Measurements from ENCODE around the gene RHCG.
A peak's percentile ranks its signal among the peaks of the same experiment; 100 is the strongest.

RHCG gene

GRCh38 chr15:89501646-89502045 lies 5.3 kb upstream of the RHCG start:
- Histone ChIP-seq H3K9ac (ENCODE audit: low read depth, low read length) (no peak overlapping the region), H3K4me3 (ENCODE audit: low read length) (no peak overlapping the region), H3K27ac (ENCODE audit: low read depth, low read length) (no peak overlapping the region), H3K4me1 (ENCODE audit: insufficient read depth, low read length) (no peaks in the 10 kb centered on the region), H3K36me3 (ENCODE audit: insufficient read depth, low read length) (no peaks in the 10 kb centered on the region), H3K9me3 (ENCODE audit: insufficient read depth, low read depth, low read length) (no peaks in the 10 kb centered on the region), H3K27me3 (ENCODE audit: insufficient read depth, low read length) (peaks cover 20% of the 10 kb centered on the region)
- 89% methylated on average over 5 of the region's 5 CpGs for WGBS

GRCh38 chr15:89500397-89501270 lies 4.3 kb upstream of the RHCG start:
- H3K36me3 ChIP-seq (ENCODE audit: insufficient read depth, low read length): no peaks in the 10 kb centered on the region
- no peak overlapping the region for H3K9ac ChIP-seq (ENCODE audit: low read depth, low read length)
- H3K27ac ChIP-seq (ENCODE audit: low read depth, low read length): no peak overlapping the region
- WGBS: 88% methylated on average over 10 of the region's 10 CpGs
- no peak overlapping the region for H3K4me3 ChIP-seq (ENCODE audit: low read length)
- 0 out of 2 replicates have a peak, but pooled peaks cover 4% of the 10 kb centered on the region for H3K4me1 ChIP-seq (ENCODE audit: insufficient read depth, low read length)
- H3K27me3 ChIP-seq (ENCODE audit: insufficient read depth, low read length): peaks cover 30% of the 10 kb centered on the region
- H3K9me3 ChIP-seq (ENCODE audit: insufficient read depth, low read depth, low read length): no peaks in the 10 kb centered on the region

DNA sequence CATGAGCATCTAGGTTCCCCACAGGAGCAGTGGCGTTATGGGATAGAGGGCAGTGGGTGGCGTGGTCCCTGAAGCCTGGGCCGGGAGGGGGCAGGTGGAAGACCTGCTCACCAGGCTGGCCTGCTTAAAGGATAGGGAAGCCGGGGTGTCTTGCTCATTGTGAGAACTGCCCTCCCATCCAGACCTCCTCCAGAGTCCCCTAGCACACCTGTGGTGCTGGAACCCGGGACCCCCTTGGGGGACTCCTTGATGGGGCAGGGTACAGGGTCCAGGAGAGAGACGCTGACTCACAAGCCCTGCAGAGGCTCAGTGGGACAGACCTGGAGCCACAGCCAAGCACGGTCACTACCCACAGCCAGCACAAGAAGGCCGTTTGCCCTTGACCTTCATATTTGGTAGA lies 2.8 kb upstream of the RHCG start:
- Histone ChIP-seq H3K4me3 (ENCODE audit: low read length) (no peak overlapping the region), H3K27me3 (ENCODE audit: insufficient read depth, low read length) (peaks cover 44% of the 10 kb centered on the region), H3K4me1 (ENCODE audit: insufficient read depth, low read length) (0 out of 2 replicates have a peak, but pooled peaks cover 4% of the 10 kb centered on the region), H3K36me3 (ENCODE audit: insufficient read depth, low read length) (no peaks in the 10 kb centered on the region), H3K9me3 (ENCODE audit: insufficient read depth, low read depth, low read length) (no peaks in the 10 kb centered on the region), H3K9ac (ENCODE audit: low read depth, low read length) (no peak overlapping the region), H3K27ac (ENCODE audit: low read depth, low read length) (no peak overlapping the region)
- 88% methylated on average over 7 of the region's 8 CpGs for WGBS

DNA sequence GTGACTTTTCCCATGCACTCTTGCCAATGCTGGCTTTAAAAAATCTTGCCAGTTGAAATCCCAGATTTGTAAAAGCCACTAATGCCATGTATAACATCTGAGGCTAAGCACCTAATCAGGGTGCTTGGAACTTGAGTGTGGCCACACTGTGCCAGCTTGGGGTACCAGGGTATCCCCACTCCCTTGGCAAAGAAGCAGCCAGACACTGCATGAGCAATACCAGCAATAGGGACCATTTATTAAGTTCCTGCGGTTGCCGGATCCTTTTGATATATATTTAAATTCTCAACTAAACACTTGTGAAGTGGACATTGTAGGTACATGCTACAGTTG lies 2.2 kb upstream of the RHCG start:
- 0 out of 2 replicates have a peak, but pooled peaks cover 4% of the 10 kb centered on the region for H3K4me1 ChIP-seq (ENCODE audit: insufficient read depth, low read length)
- 100% methylated on average over 1 of the region's 2 CpGs for WGBS
- H3K27ac ChIP-seq (ENCODE audit: low read depth, low read length): no peak overlapping the region
- H3K4me3 ChIP-seq (ENCODE audit: low read length): no peak overlapping the region
- H3K9ac ChIP-seq (ENCODE audit: low read depth, low read length): no peak overlapping the region
- H3K9me3 ChIP-seq (ENCODE audit: insufficient read depth, low read depth, low read length): no peaks in the 10 kb centered on the region
- no peaks in the 10 kb centered on the region for H3K36me3 ChIP-seq (ENCODE audit: insufficient read depth, low read length)
- peaks cover 47% of the 10 kb centered on the region for H3K27me3 ChIP-seq (ENCODE audit: insufficient read depth, low read length)

DNA sequence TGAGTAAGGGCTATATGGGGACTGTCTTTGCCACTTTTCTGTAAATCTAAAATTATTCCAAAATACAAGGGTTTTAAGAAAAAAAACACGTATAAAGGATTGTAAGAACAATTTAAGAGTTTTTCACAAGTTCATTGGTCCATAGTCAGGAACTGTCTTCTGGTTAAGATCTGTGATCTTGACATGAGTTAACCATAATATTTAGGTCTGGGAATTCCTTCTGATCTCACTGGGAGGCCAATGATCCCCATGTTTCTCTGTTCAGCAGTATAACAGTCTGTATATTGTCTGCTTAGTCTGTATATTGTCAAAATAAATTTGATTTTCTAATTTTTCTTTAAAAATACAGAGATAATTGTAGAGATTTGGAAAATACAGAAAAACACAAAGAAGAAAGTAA lies 848 bp upstream of the RHCG start:
- H3K9ac ChIP-seq (ENCODE audit: low read depth, low read length): no peak overlapping the region
- H3K4me3 ChIP-seq (ENCODE audit: low read length): no peak overlapping the region
- 93% methylated on average over 1 of the region's 1 CpG for WGBS
- 0 out of 2 replicates have a peak, but pooled peaks cover 4% of the 10 kb centered on the region for H3K4me1 ChIP-seq (ENCODE audit: insufficient read depth, low read length)
- H3K36me3 ChIP-seq (ENCODE audit: insufficient read depth, low read length): no peaks in the 10 kb centered on the region
- no peaks in the 10 kb centered on the region for H3K9me3 ChIP-seq (ENCODE audit: insufficient read depth, low read depth, low read length)
- no peak overlapping the region for H3K27ac ChIP-seq (ENCODE audit: low read depth, low read length)
- peaks cover 47% of the 10 kb centered on the region for H3K27me3 ChIP-seq (ENCODE audit: insufficient read depth, low read length)

- H3K27me3 ChIP-seq (ENCODE audit: insufficient read depth, low read length): peaks cover 47% of the 10 kb centered on the region
- peak overlapping the region; percentile 54 for H3K4me3 ChIP-seq (ENCODE audit: low read length)
- 84% methylated on average over 9 of the region's 10 CpGs for WGBS
- H3K36me3 ChIP-seq (ENCODE audit: insufficient read depth, low read length): no peaks in the 10 kb centered on the region
- H3K9ac ChIP-seq (ENCODE audit: low read depth, low read length): no peak overlapping the region
- no peak overlapping the region for H3K27ac ChIP-seq (ENCODE audit: low read depth, low read length)
- 0 out of 2 replicates have a peak, but pooled peaks cover 4% of the 10 kb centered on the region for H3K4me1 ChIP-seq (ENCODE audit: insufficient read depth, low read length)
- no peaks in the 10 kb centered on the region for H3K9me3 ChIP-seq (ENCODE audit: insufficient read depth, low read depth, low read length)
Observed at GRCh38 chr15:89495638-89496145, 691 bp downstream of the RHCG start.

DNA sequence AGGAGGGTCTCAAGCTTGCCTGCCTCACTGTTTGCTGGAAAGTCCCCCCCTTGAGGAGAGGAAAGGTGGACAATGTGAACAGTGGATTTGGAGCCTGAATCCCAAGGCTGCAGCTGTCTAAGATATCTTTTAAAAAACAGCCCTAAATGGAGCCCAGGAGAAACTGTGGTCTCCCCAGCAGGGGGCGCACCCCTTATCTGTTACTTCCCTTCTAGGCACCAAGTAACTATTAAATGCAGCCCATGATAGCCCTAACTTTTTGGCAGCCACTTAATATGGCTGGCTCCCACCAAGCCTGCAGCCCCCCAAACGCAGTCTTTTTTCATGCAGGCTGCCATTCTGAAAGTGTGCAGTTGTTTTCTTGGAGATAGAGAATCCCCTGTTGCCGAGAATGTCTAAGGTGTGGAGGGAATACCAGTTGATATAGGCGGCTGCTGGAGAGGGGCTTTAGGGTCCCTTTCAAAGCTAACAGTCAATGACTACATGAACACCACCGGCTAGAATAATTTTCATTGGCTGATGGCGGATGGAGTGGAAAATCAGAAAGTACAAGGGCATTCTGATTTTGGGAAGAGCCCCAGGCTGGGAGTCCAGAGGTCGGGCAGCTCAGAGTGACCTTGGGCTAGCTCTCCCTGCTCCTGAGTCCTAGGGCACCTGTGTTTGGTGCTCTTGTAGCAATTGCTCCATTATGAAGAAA lies 1.3 kb downstream of the RHCG start:
- H3K27ac ChIP-seq (ENCODE audit: low read depth, low read length): no peak overlapping the region
- no peaks in the 10 kb centered on the region for H3K36me3 ChIP-seq (ENCODE audit: insufficient read depth, low read length)
- H3K9ac ChIP-seq (ENCODE audit: low read depth, low read length): no peak overlapping the region
- no peak overlapping the region for H3K4me3 ChIP-seq (ENCODE audit: low read length)
- no peaks in the 10 kb centered on the region for H3K9me3 ChIP-seq (ENCODE audit: insufficient read depth, low read depth, low read length)
- 81% methylated on average over 7 of the region's 7 CpGs for WGBS
- H3K27me3 ChIP-seq (ENCODE audit: insufficient read depth, low read length): peaks cover 47% of the 10 kb centered on the region
- H3K4me1 ChIP-seq (ENCODE audit: insufficient read depth, low read length): 0 out of 2 replicates have a peak, but pooled peaks cover 4% of the 10 kb centered on the region

GRCh38 chr15:89494031-89494430 lies 2.4 kb downstream of the RHCG start:
- Histone ChIP-seq H3K9ac (ENCODE audit: low read depth, low read length) (no peak overlapping the region), H3K4me1 (ENCODE audit: insufficient read depth, low read length) (0 out of 2 replicates have a peak, but pooled peaks cover 4% of the 10 kb centered on the region), H3K36me3 (ENCODE audit: insufficient read depth, low read length) (no peaks in the 10 kb centered on the region), H3K9me3 (ENCODE audit: insufficient read depth, low read depth, low read length) (no peaks in the 10 kb centered on the region), H3K27me3 (ENCODE audit: insufficient read depth, low read length) (peaks cover 53% of the 10 kb centered on the region), H3K27ac (ENCODE audit: low read depth, low read length) (no peak overlapping the region), H3K4me3 (ENCODE audit: low read length) (no peak overlapping the region)
- WGBS: 88% methylated on average over 3 of the region's 3 CpGs

DNA sequence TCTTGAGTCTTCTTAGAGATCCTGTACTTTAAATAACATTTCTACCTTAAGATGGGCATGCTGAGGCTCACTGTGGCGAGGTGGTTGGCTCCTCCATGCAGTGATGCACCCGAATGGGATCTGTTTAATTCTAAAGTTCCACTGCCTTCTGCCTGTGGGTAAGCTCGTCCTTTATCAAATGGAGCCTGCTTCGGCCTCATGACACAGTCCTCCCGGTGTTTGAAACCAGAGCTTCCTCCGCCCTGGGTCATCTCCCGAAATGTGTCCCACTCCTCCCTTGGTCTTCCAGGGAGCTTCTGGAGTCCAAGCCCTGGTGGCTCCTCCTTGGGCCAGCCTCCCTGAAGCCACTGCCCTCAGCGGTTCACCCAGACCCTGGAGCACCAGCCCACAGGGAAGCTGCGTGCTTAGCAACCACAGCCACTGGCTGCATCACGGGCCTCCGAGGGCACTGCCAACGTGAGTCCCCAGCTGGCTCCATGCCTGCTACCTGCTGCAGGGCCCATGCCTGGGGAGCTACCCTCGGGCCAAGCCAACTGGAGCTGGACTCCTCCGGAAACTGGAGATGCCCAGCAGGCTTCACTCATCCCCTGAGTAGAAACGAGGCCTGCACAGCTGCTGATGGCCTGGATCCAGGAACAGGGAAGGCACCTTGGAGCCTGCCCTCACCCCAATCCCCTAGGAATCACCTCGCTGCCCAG lies 3.3 kb downstream of the RHCG start:
- Histone ChIP-seq H3K9me3 (ENCODE audit: insufficient read depth, low read depth, low read length) (no peaks in the 10 kb centered on the region), H3K27ac (ENCODE audit: low read depth, low read length) (no peak overlapping the region), H3K36me3 (ENCODE audit: insufficient read depth, low read length) (no peaks in the 10 kb centered on the region), H3K27me3 (ENCODE audit: insufficient read depth, low read length) (peaks cover 44% of the 10 kb centered on the region), H3K9ac (ENCODE audit: low read depth, low read length) (no peak overlapping the region), H3K4me1 (ENCODE audit: insufficient read depth, low read length) (0 out of 2 replicates have a peak, but pooled peaks cover 4% of the 10 kb centered on the region), H3K4me3 (ENCODE audit: low read length) (no peak overlapping the region)
- WGBS: 88% methylated on average over 16 of the region's 16 CpGs

DNA sequence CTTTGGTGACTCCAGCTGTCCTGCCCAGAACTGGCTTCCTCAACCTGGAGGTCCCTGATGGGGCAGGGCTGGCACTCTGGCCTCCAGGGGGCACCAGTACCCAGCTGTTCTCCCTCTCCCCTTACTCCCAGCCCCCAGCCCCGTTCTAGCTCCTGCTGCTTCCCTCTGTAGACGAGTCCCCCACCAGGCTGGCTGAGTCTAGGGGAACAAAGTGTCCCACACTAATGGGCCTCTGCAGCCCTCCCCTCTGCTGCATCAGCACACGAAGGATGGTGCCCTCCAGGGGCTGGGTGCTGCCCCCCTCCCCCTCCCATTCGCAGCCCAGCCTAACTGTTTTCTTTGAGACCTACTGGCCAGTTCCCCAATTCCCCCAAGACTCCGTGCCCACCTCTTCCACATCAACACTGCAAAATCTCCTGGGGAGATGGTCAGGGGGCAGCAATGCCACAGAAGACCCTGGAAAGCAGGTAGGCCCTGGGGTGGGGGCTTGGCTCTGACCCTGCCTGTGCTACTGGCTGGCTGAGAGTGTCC lies 4.2 kb downstream of the RHCG start:
- Histone ChIP-seq H3K9me3 (ENCODE audit: insufficient read depth, low read depth, low read length) (no peaks in the 10 kb centered on the region), H3K4me1 (ENCODE audit: insufficient read depth, low read length) (0 out of 2 replicates have a peak, but pooled peaks cover 4% of the 10 kb centered on the region), H3K4me3 (ENCODE audit: low read length) (peak overlapping the region; percentile 16; the same call in 1 of the 2 replicates), H3K9ac (ENCODE audit: low read depth, low read length) (no peak overlapping the region), H3K36me3 (ENCODE audit: insufficient read depth, low read length) (no peaks in the 10 kb centered on the region), H3K27ac (ENCODE audit: low read depth, low read length) (no peak overlapping the region), H3K27me3 (ENCODE audit: insufficient read depth, low read length) (peaks cover 41% of the 10 kb centered on the region)
- 33% methylated on average over 5 of the region's 5 CpGs for WGBS
